ENCODE results near the gene MS4A10. TPM values are rescaled to one million over a fixed set of nuclear protein-coding genes. Genes with fewer than 3 reads are reported as not detected.

Gene MS4A10
- total RNA-seq = not detected in 2 replicates

GRCh38 chr11:60785136-60785535 is at the start of gene MS4A10:
Gene MS4A10, plus strand, starts transcription at chr11:60785333. Its CDS starts 5,003 bp downstream, at chr11:60790336.

GRCh38 chr11:60756307-60757032 is 28.7 kb upstream of the MS4A10 start, which contains the start of gene MS4A15:
Gene MS4A15, plus strand, starts transcription at chr11:60756867. Its CDS starts 6,867 bp downstream, at chr11:60763734.

GRCh38 chr11:60841797-60842667 is 56.9 kb downstream of the MS4A10 start, which contains the start of gene CCDC86:
Gene CCDC86, plus strand, starts transcription at chr11:60842113. Its CDS starts 12 bp downstream, at chr11:60842125.

Other genes starting within 250 kb of the MS4A10 start
- gene MS4A8, start 85.7 kb upstream of the MS4A10 start, total RNA-seq = not detected in 2 replicates
- gene MS4A18, start 60.6 kb upstream of the MS4A10 start, total RNA-seq = not detected in 2 replicates
- gene MS4A15, start 28.5 kb upstream of the MS4A10 start, total RNA-seq = not detected in 2 replicates
- gene CCDC86, start 56.8 kb downstream of the MS4A10 start, total RNA-seq = 9.9 and 24.3 TPM in 2 replicates
- gene PTGDR2, start 70.6 kb downstream of the MS4A10 start, total RNA-seq = 0.19 and 2.3 TPM in 2 replicates
- 2.1 and 4.2 TPM in 2 replicates for gene ZP1, start 82.2 kb downstream of the MS4A10 start, total RNA-seq
- 31.9 and 54.1 TPM in 2 replicates for gene PRPF19, start 121.3 kb downstream of the MS4A10 start, total RNA-seq
- 21.4 and 34.1 TPM in 2 replicates for gene TMEM109, start 128.8 kb downstream of the MS4A10 start, total RNA-seq
- gene TMEM132A, start 139.1 kb downstream of the MS4A10 start, total RNA-seq = 9.0 and 34.4 TPM in 2 replicates
- gene SLC15A3, start 166.8 kb downstream of the MS4A10 start, total RNA-seq = 4.0 and 18.0 TPM in 2 replicates
- gene CD6, start 186.3 kb downstream of the MS4A10 start, total RNA-seq = not detected in 2 replicates

Measured in regular cardiac myocyte (primary cell).